IPS-20b (cell line): ENCODE results near the gene SLC9A7.

ENCODE experiments used
- H3K27ac ChIP-seq: one replicate; pipeline ENCODE4 v1.5.1; 2013; ENCODE audit warnings: low read length
- H3K27me3 ChIP-seq: 2 replicates; pipeline ENCODE4 v1.6.1; 2013; ENCODE audit warnings: mild to moderate bottlenecking, low read length, inconsistent platforms; ENCODE audit not compliant: insufficient read depth
- H3K36me3 ChIP-seq: 2 replicates; pipeline ENCODE4 v1.6.1; 2013; ENCODE audit warnings: low read depth, mild to moderate bottlenecking, inconsistent platforms, low read length, moderate library complexity; ENCODE audit not compliant: insufficient read depth
- H3K4me1 ChIP-seq: 2 replicates; pipeline ENCODE4 v1.6.1; 2013; ENCODE audit warnings: mild to moderate bottlenecking, control low read depth, inconsistent platforms, low read length, moderate library complexity; ENCODE audit not compliant: insufficient read depth
- H3K4me3 ChIP-seq: 2 replicates; pipeline ENCODE4 v1.5.1; 2013; ENCODE audit warnings: mild to moderate bottlenecking, low read length, inconsistent platforms
- H3K9ac ChIP-seq: 2 replicates; pipeline ENCODE4 v1.6.1; 2013; ENCODE audit warnings: low read depth, mild to moderate bottlenecking, inconsistent platforms, low read length, moderate library complexity
- H3K9me3 ChIP-seq: 2 replicates; pipeline ENCODE4 v1.6.1; 2013; ENCODE audit warnings: mild to moderate bottlenecking, low read depth, low read length, inconsistent platforms; ENCODE audit not compliant: insufficient read depth

Gene SLC9A7

DNA sequence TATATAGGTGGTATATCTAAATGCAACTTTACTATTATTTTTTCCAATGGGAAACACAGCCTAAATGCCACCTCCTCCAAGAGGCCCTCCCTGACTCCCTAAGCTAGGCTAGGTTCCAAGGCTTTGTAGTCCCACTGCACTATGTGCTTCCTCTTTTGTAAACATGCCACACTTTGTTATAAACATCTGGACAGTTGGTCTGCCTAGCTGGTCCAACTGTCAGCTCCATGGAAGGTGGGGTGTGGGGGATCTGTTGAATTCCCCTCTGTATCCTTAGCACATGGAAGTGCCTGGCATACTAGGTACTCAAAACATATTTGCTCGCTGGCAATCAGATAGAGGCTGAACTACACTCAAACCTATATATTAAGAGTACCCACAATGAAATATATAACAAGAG, 63.4 kb downstream of the SLC9A7 start:
- H3K4me1 ChIP-seq = peaks cover 10% of the 10 kb centered on the region; the same call in 1 of the 2 replicates
- H3K4me3 ChIP-seq = no peak overlapping the region
- H3K27me3 ChIP-seq = no peaks in the 10 kb centered on the region
- H3K27ac ChIP-seq = no peak overlapping the region
- no peaks in the 10 kb centered on the region for H3K9me3 ChIP-seq
- no peak overlapping the region for H3K9ac ChIP-seq
- H3K36me3 ChIP-seq = no peaks in the 10 kb centered on the region

DNA sequence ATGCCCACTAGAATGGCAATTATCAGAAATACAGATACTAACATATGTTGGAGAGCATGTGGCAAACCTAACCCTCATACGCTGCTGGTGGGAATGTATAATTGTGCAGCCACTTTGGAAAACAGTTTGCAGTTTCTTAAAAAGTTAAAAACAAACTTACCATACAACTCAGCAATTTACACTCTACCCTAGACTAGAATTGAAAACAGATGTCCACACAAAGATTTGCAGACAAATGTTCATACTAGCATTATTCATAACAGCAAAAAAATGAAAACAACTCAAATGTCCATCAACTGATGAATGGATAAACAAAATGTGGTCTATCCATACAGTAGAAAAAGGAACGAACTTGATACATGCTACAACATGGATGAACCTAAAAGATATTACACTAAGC, 64.4 kb downstream of the SLC9A7 start:
- Histone ChIP-seq H3K9ac (no peak overlapping the region), H3K36me3 (no peaks in the 10 kb centered on the region), H3K4me1 (peaks cover 10% of the 10 kb centered on the region; the same call in 1 of the 2 replicates), H3K4me3 (no peak overlapping the region), H3K27ac (no peak overlapping the region), H3K9me3 (no peaks in the 10 kb centered on the region), H3K27me3 (no peaks in the 10 kb centered on the region)

- Histone ChIP-seq H3K4me1 (peaks cover 5% of the 10 kb centered on the region; the same call in 1 of the 2 replicates), H3K4me3 (no peak overlapping the region), H3K36me3 (no peaks in the 10 kb centered on the region), H3K9me3 (no peaks in the 10 kb centered on the region), H3K27me3 (no peaks in the 10 kb centered on the region), H3K9ac (no peak overlapping the region), H3K27ac (no peak overlapping the region)
These were observed 65.8 kb downstream of the SLC9A7 start for GRCh38 chrX:46693149-46693548.

GRCh38 chrX:46690818-46691217, 68.1 kb downstream of the SLC9A7 start:
- H3K9ac ChIP-seq = no peak overlapping the region
- no peaks in the 10 kb centered on the region for H3K9me3 ChIP-seq
- H3K36me3 ChIP-seq = no peaks in the 10 kb centered on the region
- no peaks in the 10 kb centered on the region for H3K27me3 ChIP-seq
- H3K4me3 ChIP-seq = no peak overlapping the region
- H3K4me1 ChIP-seq = no peaks in the 10 kb centered on the region
- no peak overlapping the region for H3K27ac ChIP-seq

DNA sequence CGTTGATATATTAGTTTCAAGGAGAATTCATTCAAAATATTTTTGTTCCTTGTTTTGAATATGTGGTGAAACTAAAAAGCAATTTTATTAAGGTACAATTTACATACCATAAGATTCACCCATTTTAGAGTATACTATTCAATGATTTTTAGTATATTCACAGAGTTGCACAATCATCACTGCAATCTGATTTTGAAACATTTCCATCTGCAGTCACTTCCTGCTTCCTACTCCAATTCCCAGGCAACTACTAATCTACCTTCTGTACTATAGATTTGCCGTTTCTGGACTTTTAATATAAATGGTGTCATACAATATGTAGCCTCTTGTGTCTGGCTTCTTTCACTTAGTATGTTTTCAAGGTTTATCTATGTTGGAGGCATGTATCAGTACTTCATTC, 71.3 kb downstream of the SLC9A7 start:
- Histone ChIP-seq H3K9me3 (no peaks in the 10 kb centered on the region), H3K4me3 (no peak overlapping the region), H3K36me3 (no peaks in the 10 kb centered on the region), H3K27me3 (no peaks in the 10 kb centered on the region), H3K4me1 (no peaks in the 10 kb centered on the region), H3K27ac (no peak overlapping the region), H3K9ac (no peak overlapping the region)

GRCh38 chrX:46686003-46686645, 72.8 kb downstream of the SLC9A7 start:
- Histone ChIP-seq H3K4me3 (no peak overlapping the region), H3K36me3 (no peaks in the 10 kb centered on the region), H3K27ac (no peak overlapping the region), H3K27me3 (no peaks in the 10 kb centered on the region), H3K9me3 (no peaks in the 10 kb centered on the region), H3K9ac (no peak overlapping the region), H3K4me1 (no peaks in the 10 kb centered on the region)

GRCh38 chrX:46683048-46683447, 75.9 kb downstream of the SLC9A7 start:
- Histone ChIP-seq H3K4me1 (no peaks in the 10 kb centered on the region), H3K4me3 (no peak overlapping the region), H3K36me3 (peaks cover 6% of the 10 kb centered on the region; the same call in 1 of the 2 replicates), H3K27ac (no peak overlapping the region), H3K9me3 (no peaks in the 10 kb centered on the region), H3K9ac (no peak overlapping the region), H3K27me3 (no peaks in the 10 kb centered on the region)

DNA sequence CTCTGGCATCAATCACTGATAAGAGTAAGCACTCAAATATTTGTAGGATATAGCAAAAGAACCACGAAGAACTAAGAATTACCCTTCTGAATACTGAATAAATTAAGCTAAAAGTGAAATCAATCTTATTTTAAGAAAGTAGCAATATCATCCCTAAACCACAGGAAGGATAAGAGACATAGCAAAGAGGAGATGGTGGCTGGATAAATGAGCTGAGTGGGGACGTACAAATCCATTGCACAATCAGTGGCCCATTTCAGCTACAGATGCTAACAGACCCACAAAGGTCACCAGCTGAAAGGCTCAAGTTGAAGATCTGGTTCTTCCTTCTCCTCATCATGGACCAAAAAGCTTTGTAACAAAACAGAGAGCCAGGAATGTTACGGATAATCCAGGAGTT, 77.1 kb downstream of the SLC9A7 start:
- no peak overlapping the region for H3K9ac ChIP-seq
- no peak overlapping the region for H3K4me3 ChIP-seq
- no peaks in the 10 kb centered on the region for H3K4me1 ChIP-seq
- peaks cover 6% of the 10 kb centered on the region; the same call in 1 of the 2 replicates for H3K36me3 ChIP-seq
- no peak overlapping the region for H3K27ac ChIP-seq
- H3K9me3 ChIP-seq = no peaks in the 10 kb centered on the region
- H3K27me3 ChIP-seq = no peaks in the 10 kb centered on the region

GRCh38 chrX:46678232-46678631, 80.7 kb downstream of the SLC9A7 start:
- Histone ChIP-seq H3K9ac (no peak overlapping the region), H3K9me3 (no peaks in the 10 kb centered on the region), H3K4me3 (no peak overlapping the region), H3K36me3 (peaks cover 6% of the 10 kb centered on the region; the same call in 1 of the 2 replicates), H3K27ac (no peak overlapping the region), H3K4me1 (no peaks in the 10 kb centered on the region), H3K27me3 (no peaks in the 10 kb centered on the region)

- Histone ChIP-seq H3K9ac (no peak overlapping the region), H3K36me3 (peaks cover 18% of the 10 kb centered on the region; the same call in 1 of the 2 replicates), H3K27ac (no peak overlapping the region), H3K27me3 (no peaks in the 10 kb centered on the region), H3K4me3 (no peak overlapping the region), H3K9me3 (no peaks in the 10 kb centered on the region), H3K4me1 (no peaks in the 10 kb centered on the region)
These were observed 82.2 kb downstream of the SLC9A7 start for GRCh38 chrX:46676399-46677356.

- Histone ChIP-seq H3K36me3 (peaks cover 12% of the 10 kb centered on the region; the same call in 1 of the 2 replicates), H3K9ac (no peak overlapping the region), H3K9me3 (no peaks in the 10 kb centered on the region), H3K27ac (no peak overlapping the region), H3K27me3 (no peaks in the 10 kb centered on the region), H3K4me3 (no peak overlapping the region), H3K4me1 (no peaks in the 10 kb centered on the region)
These were observed 85.1 kb downstream of the SLC9A7 start for GRCh38 chrX:46673620-46674359.
